ENCODE data around the gene DMXL2.
"Not testable (repeated sequence)": the region's sequence is repeated elsewhere in the genome, so short reads cannot be mapped to it uniquely, and the experiment has no call there.

DMXL2 gene

GRCh38 chr15:51444807-51445206 lies 177.8 kb downstream of the DMXL2 start:
- no peak for DNase-seq (ENCODE audit: extremely low read depth, low read depth)
- no peak for TF ChIP-seq CTCF (IDR thresholded peaks at IDR 0.05; ENCODE audit: low read depth, low read length)

GRCh38 chr15:51444112-51444511 lies 178.5 kb downstream of the DMXL2 start:
- no peak for TF ChIP-seq CTCF (IDR thresholded peaks at IDR 0.05; ENCODE audit: low read depth, low read length)
- DNase-seq (ENCODE audit: extremely low read depth, low read depth): no peak

GRCh38 chr15:51443282-51443914 lies 179.2 kb downstream of the DMXL2 start:
- no peak for DNase-seq (ENCODE audit: extremely low read depth, low read depth)
- TF ChIP-seq CTCF (IDR thresholded peaks at IDR 0.05; ENCODE audit: low read depth, low read length): no peak

GRCh38 chr15:51438526-51438925 lies 184.0 kb downstream of the DMXL2 start:
- no peak for TF ChIP-seq CTCF (IDR thresholded peaks at IDR 0.05; ENCODE audit: low read depth, low read length)
- no peak for DNase-seq (ENCODE audit: extremely low read depth, low read depth)

- TF ChIP-seq CTCF (IDR thresholded peaks at IDR 0.05; ENCODE audit: low read depth, low read length): no peak
- DNase-seq (ENCODE audit: extremely low read depth, low read depth): no peak
These were observed 197.0 kb downstream of the DMXL2 start for GRCh38 chr15:51425517-51426040.

GRCh38 chr15:51424780-51425179 lies 197.8 kb downstream of the DMXL2 start:
- TF ChIP-seq CTCF (IDR thresholded peaks at IDR 0.05; ENCODE audit: low read depth, low read length): no peak
- no peak for DNase-seq (ENCODE audit: extremely low read depth, low read depth)

- DNase-seq (ENCODE audit: extremely low read depth, low read depth): not testable (repeated sequence)
These were observed 199.5 kb downstream of the DMXL2 start for GRCh38 chr15:51423040-51423439.

- no peak for DNase-seq (ENCODE audit: extremely low read depth, low read depth)
- TF ChIP-seq CTCF (IDR thresholded peaks at IDR 0.05; ENCODE audit: low read depth, low read length): no peak
These were observed 206.4 kb downstream of the DMXL2 start for GRCh38 chr15:51416129-51416528.
